ENCODE measurements around the gene C7.
"Not testable (repeated sequence)": the region's sequence is repeated elsewhere in the genome, so short reads cannot be mapped to it uniquely, and the experiment has no call there.

C7 gene

GRCh38 chr5:40991981-40992559, 82.8 kb downstream of the C7 start:
- DNase-seq = no peak

- no peak for DNase-seq
Measured at GRCh38 chr5:40995801-40996586, 86.7 kb downstream of the C7 start.

- DNase-seq = no peak
Measured at GRCh38 chr5:40999142-40999541, 89.8 kb downstream of the C7 start.

DNA sequence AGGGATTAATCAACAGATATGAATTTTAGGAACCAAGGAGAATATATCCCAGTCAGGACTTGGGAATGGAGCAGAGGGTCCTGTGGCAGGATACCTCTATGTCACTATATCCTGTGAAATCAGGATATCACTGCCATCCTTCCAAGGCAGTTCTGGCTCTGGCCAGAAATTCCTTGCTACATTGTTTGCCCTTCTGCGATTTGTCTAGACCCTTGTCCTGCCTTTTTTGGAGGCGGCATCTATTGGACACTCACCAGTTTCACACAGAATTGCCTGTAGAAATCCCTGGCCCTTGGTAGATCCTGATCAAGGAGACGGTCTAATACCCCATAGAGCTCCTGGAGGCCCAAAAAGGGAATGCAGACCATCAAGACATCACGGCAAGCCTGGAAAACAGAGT, 90.7 kb downstream of the C7 start:
- DNase-seq = no peak

GRCh38 chr5:41003670-41004376, 94.5 kb downstream of the C7 start:
- DNase-seq = no peak

GRCh38 chr5:41004931-41005330, 95.6 kb downstream of the C7 start:
- no peak for DNase-seq

GRCh38 chr5:41009232-41009631, 99.9 kb downstream of the C7 start:
- no peak for DNase-seq

DNA sequence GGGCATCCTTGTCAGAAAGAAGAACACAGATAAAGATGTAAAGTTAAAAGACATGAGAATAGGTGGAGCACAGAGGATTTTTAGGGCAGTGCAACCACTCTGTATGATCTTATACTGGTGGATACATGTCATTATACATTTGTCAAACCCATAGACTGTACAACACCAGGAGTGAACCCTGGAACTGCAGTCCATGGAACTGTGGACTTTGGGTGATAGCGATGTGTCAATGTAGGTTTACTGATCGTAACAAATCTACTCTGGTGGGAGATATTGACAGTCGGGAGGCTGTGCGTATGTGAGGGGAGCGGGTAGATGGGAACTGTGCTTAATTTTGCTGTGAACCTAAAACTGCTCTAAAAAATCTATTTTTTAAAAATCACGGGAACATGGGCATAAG, 101.3 kb downstream of the C7 start:
- no peak for DNase-seq

GRCh38 chr5:41012318-41012717, 103.0 kb downstream of the C7 start:
- no peak for DNase-seq

DNA sequence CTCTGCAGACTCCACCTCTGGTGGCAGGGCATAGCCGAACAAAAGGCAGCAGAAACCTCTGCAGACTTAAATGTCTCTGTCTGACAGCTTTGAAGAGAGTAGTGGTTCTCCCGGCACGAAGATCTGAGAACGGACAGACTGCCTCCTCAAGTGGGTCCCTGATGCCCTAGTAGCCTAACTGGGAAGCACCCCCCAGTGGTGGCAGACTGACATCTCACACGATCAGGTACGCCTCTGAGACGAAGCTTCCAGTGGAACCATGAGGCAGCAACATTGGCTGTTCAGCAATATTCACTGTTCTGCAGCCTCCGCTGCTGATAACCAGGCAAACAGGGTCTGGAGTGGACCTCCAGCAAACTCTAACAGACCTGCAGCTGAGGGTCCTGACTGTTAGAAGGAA, 113.3 kb downstream of the C7 start:
- not testable (repeated sequence) for DNase-seq

Measured in T-helper 2 cell (primary cell).